A673 (cell line): Measurements from ENCODE around the gene FBXL7. TPM values are rescaled to one million over a fixed set of nuclear protein-coding genes. Genes with fewer than 3 reads are reported as not detected.

Source experiments
- BruUV-seq: library from RNA; stranded (reverse); fragments of 400-500 nt; replicated peaks from 2 replicates; lab custom pipeline; 2021; lab: Mats Ljungman, UMichigan
- CTCF ChIA-PET: fragments of 300-600 bp; sonication (Branson Sonifier 250); formaldehyde crosslinking; loops from one replicate; lab custom pipeline; 2022; ENCODE audit warnings: antibody characterized with exemption; lab: Charles Lee
- POLR2A ChIA-PET: fragments of 300-600 bp; sonication (Branson Sonifier 250); formaldehyde crosslinking; loops from one replicate; lab custom pipeline; 2022; ENCODE audit warnings: antibody characterized with exemption; ENCODE audit not compliant: low non-redundant PET; lab: Charles Lee
- DNase-seq: peaks from one replicate; pipeline ENCODE4 v3.0.0-alpha.2; 2015; ENCODE audit warnings: low spot score
- H3K27ac ChIP-seq: fragments of 200-600 bp; sonication (generic); 2 replicates; pipeline ENCODE4 v1.5.1; 2016; ENCODE audit warnings: mixed run types, low read depth, mild to moderate bottlenecking, mixed read lengths, antibody characterized with exemption, low read length; ENCODE audit not compliant: poor library complexity, severe bottlenecking
- H3K27me3 ChIP-seq: fragments of 200-600 bp; sonication (generic); replicated peaks from 2 replicates; pipeline ENCODE4 v1.6.1; 2017; ENCODE audit warnings: mixed run types, low read depth, mild to moderate bottlenecking, mixed read lengths, antibody characterized with exemption, low read length; ENCODE audit not compliant: insufficient read depth, poor library complexity
- H3K36me3 ChIP-seq: fragments of 200-600 bp; sonication (generic); 2 replicates; pipeline ENCODE4 v1.6.1; 2016; ENCODE audit warnings: mixed run types, mild to moderate bottlenecking, mixed read lengths, antibody characterized with exemption, low read length; ENCODE audit not compliant: insufficient read depth, poor library complexity, severe bottlenecking
- H3K4me1 ChIP-seq: fragments of 200-600 bp; sonication (generic); 2 replicates; pipeline ENCODE4 v1.6.1; 2017; ENCODE audit warnings: mixed run types, mild to moderate bottlenecking, mixed read lengths, antibody characterized with exemption, low read length; ENCODE audit not compliant: insufficient read depth, poor library complexity, severe bottlenecking
- H3K4me3 ChIP-seq: fragments of 200-600 bp; sonication (generic); 2 replicates; pipeline ENCODE4 v1.5.1; 2016; ENCODE audit warnings: low read depth, mixed run types, mild to moderate bottlenecking, mixed read lengths, low read length; ENCODE audit not compliant: poor library complexity, severe bottlenecking
- H3K9me3 ChIP-seq: fragments of 200-600 bp; sonication (generic); 2 replicates; pipeline ENCODE4 v1.6.1; 2016; ENCODE audit warnings: mixed run types, low read depth, mild to moderate bottlenecking, mixed read lengths, antibody characterized with exemption, low read length; ENCODE audit not compliant: poor library complexity, severe bottlenecking
- EZH2 ChIP-seq: fragments of 200-600 bp; sonication (generic); IDR thresholded peaks from 2 replicates; pipeline ENCODE4 v1.6.1; 2017; ENCODE audit warnings: borderline replicate concordance, low read depth, mild to moderate bottlenecking, mixed read lengths, antibody characterized with exemption, low read length; ENCODE audit not compliant: poor library complexity, severe bottlenecking
- intact Hi-C: fragments of 100-400 bp; cut with micrococcal nuclease; formaldehyde crosslinking; loops from one replicate; pipeline ENCODE4 v1.10.0; 2022; ENCODE audit not compliant: unreplicated experiment
- total RNA-seq: library from RNA; stranded (reverse); gene quantifications from 2 replicates; pipeline ENCODE4 v1.2.3, GENCODE V29; 2021
- TF ChIP-seq, protein P1 (sequence below): fragments of 300-800, 200-600 bp; sonication (generic); conservative IDR thresholded peaks from 2 replicates; pipeline ENCODE4 v1.5.1; 2017; ENCODE audit warnings: low read depth, mild to moderate bottlenecking, antibody characterized with exemption, low read length, moderate library complexity, mixed read lengths

FBXL7 gene
- total RNA-seq, 1 experiment from 2014 or later: 5.9 TPM

DNA sequence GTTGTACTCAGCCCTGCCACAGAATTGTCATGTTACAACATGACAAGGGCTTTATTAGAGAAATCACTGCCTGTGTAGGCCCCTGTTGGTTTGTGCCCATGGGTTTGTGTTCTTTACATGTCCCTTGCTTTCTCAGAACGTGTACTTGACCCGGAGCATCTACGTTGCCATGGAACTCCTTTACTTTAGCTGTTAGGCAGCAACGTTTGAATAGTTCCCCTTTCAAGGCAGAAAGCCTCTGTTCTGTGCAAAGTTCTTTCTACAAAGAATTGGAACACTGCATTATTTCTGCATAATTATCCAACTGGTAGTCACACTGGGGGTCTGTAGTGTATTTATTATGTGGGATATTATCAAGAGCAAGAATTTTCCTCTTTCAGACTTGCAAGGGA, 51.1 kb downstream of the FBXL7 start:
- TF ChIP-seq, protein P1, sequence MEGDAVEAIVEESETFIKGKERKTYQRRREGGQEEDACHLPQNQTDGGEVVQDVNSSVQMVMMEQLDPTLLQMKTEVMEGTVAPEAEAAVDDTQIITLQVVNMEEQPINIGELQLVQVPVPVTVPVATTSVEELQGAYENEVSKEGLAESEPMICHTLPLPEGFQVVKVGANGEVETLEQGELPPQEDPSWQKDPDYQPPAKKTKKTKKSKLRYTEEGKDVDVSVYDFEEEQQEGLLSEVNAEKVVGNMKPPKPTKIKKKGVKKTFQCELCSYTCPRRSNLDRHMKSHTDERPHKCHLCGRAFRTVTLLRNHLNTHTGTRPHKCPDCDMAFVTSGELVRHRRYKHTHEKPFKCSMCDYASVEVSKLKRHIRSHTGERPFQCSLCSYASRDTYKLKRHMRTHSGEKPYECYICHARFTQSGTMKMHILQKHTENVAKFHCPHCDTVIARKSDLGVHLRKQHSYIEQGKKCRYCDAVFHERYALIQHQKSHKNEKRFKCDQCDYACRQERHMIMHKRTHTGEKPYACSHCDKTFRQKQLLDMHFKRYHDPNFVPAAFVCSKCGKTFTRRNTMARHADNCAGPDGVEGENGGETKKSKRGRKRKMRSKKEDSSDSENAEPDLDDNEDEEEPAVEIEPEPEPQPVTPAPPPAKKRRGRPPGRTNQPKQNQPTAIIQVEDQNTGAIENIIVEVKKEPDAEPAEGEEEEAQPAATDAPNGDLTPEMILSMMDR: no peak
- no peak for TF ChIP-seq EZH2
- H3K4me1 ChIP-seq: no peaks in the 10 kb centered on the region
- ChIA-PET CTCF (no interaction called here), POLR2A (no interaction called here)
- intact Hi-C loops: no loop called here
- H3K27ac ChIP-seq: no peak overlapping the region
- H3K36me3 ChIP-seq: no peaks in the 10 kb centered on the region
- DNase-seq: no peak
- H3K9me3 ChIP-seq: no peaks in the 10 kb centered on the region
- H3K27me3 ChIP-seq: no peaks in the 10 kb centered on the region
- no TSS peak for BruUV-seq
- H3K4me3 ChIP-seq: no peak overlapping the region

DNA sequence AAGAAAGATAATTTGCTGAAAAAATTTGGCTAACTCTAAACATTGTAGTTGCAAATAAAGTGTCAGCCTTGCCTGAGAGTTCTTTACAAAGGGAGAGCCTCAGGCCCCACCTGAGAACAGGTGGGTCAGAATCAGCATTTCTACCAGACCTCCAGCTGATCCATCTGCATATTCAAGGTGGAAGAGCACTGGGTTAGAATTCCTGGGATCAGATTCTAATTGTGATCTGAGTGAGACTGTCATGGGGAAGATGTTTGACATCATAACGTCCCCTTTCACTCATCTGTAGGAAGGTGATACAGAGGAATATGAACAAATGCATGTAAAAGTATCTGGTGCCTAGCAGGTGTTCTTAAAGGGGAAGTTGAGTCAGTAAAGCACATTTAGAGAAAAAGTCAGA, 54.6 kb downstream of the FBXL7 start:
- Histone ChIP-seq H3K27me3 (no peaks in the 10 kb centered on the region), H3K4me1 (no peaks in the 10 kb centered on the region), H3K4me3 (no peak overlapping the region), H3K9me3 (no peaks in the 10 kb centered on the region), H3K27ac (no peak overlapping the region), H3K36me3 (no peaks in the 10 kb centered on the region)
- intact Hi-C loops: no loop called here
- POLR2A ChIA-PET: no interaction called here
- TF ChIP-seq, protein P1: no peak
- no peak for TF ChIP-seq EZH2
- no TSS peak for BruUV-seq
- no peak for DNase-seq
- CTCF ChIA-PET: no interaction called here

DNA sequence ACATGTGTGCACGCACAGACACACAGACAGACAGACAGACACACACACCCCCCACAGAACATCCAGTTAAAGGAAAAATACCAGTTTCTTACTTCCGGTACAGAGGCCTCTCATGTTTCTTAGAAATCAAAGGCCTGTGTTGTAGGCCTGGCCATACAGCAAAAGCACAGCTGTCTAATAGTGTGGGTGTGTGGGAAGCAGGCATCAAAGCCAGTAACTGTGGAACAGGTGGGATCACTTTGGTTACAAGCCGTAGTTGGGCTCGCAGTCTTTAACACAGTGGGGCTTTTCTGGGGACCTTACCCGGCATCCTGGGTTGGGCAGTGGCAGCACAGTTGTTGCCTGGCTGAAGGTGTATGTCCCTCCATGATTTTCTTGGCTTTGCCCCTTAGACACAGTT, 55.2 kb downstream of the FBXL7 start:
- DNase-seq: no peak
- TF ChIP-seq EZH2: no peak
- TF ChIP-seq, protein P1: no peak
- H3K36me3 ChIP-seq: no peaks in the 10 kb centered on the region
- H3K27ac ChIP-seq: no peak overlapping the region
- POLR2A ChIA-PET: no interaction called here
- CTCF ChIA-PET: no interaction called here
- H3K4me3 ChIP-seq: no peak overlapping the region
- BruUV-seq: no TSS peak
- no peaks in the 10 kb centered on the region for H3K4me1 ChIP-seq
- no peaks in the 10 kb centered on the region for H3K9me3 ChIP-seq
- intact Hi-C loops: no loop called here
- H3K27me3 ChIP-seq: no peaks in the 10 kb centered on the region
